ENCODE measurements around the gene RSPH10B2. TPM values are rescaled to one million over a fixed set of nuclear protein-coding genes. Genes with fewer than 3 reads are reported as not detected.
A peak's percentile ranks its signal among the peaks of the same experiment; 100 is the strongest.

The RSPH10B2 gene
- total and polyA plus RNA-seq, 2 of the 8 experiments (the other 6 are each of a cell fraction or from before 2014, with no cell fraction given) = 0.14 to 0.35 TPM

- H3K56ac ChIP-seq (replicated peaks; ENCODE audit: insufficient read length, low read depth, low read length) = peak overlapping the region; percentile 25
- no peak overlapping the region for H2AK5ac ChIP-seq (ENCODE audit: low read depth, low read length)
- peaks cover 18% of the 10 kb centered on the region for H3K79me1 ChIP-seq (ENCODE audit: low read depth, low read length)
- H3K36me3 ChIP-seq (ENCODE audit: control insufficient read depth in 2 of 4, insufficient read depth in 4 of 4, low read length in 3 of 4) = peaks cover 3 to 32% (median 18%) of the 10 kb centered on the region in 4 experiments; a peak in 7 of 8 replicates
- H4K8ac ChIP-seq (ENCODE audit: extremely low read depth, insufficient read depth, low read length) = peak overlapping the region; percentile 81
- H3K4me1 ChIP-seq (replicated peaks in 1 of 4; ENCODE audit: control insufficient read depth in 3 of 4, insufficient read depth in 4 of 4, low read length in 3 of 4) = peaks cover 0 to 4% (median 0%) of the 10 kb centered on the region in 4 experiments; a peak in 2 of 7 replicates
- H3K27ac ChIP-seq (ENCODE audit: low read depth, low read length) = peak overlapping the region; percentile 60; the same call in 1 of the 2 replicates
- H3K4me3 ChIP-seq (ENCODE audit: extremely low read depth in 1 of 4, insufficient read depth in 2 of 4, low read depth in 3 of 4, low read length in 4 of 4) = peak overlapping the region; percentile 83 to 99 (median 87)
- H3K14ac ChIP-seq (ENCODE audit: insufficient read length) = no peak overlapping the region
- H3K27me3 ChIP-seq (replicated peaks in 1 of 4; ENCODE audit: control insufficient read depth in 3 of 4, extremely low read depth in 1 of 4, insufficient read depth in 3 of 4, low read length in 3 of 4) = no peaks in the 10 kb centered on the region; a peak in 2 of 7 replicates
- no peak overlapping the region for H3K18ac ChIP-seq (ENCODE audit: extremely low read depth, low read length)
- H2BK20ac ChIP-seq (ENCODE audit: low read length) = no peak overlapping the region
- H2BK15ac ChIP-seq (ENCODE audit: low read length) = 0 out of 2 replicates have a peak overlapping the region, but pooled peaks have one; percentile 18
- H2BK120ac ChIP-seq (replicated peaks; ENCODE audit: low read depth, low read length) = no peak overlapping the region
- TF ChIP-seq HDAC2 (IDR thresholded peaks at IDR 0.05; ENCODE audit: borderline replicate concordance in 1 of 2, low read depth in 2 of 2, low read length in 2 of 2) (no peak), SIRT6 (IDR thresholded peaks at IDR 0.05; ENCODE audit: low read length) (no peak), JUND (IDR thresholded peaks at IDR 0.05; ENCODE audit: low read length) (no peak), ASH2L (IDR thresholded peaks at IDR 0.05; ENCODE audit: low read length) (peak; percentile 38), EP300 (IDR thresholded peaks at IDR 0.05; ENCODE audit: borderline replicate concordance in 1 of 2, low read depth in 2 of 2, low read length in 2 of 2) (no peak), E2F6 (IDR thresholded peaks at IDR 0.05) (no peak)
- H3K23me2 ChIP-seq (ENCODE audit: low read depth, low read length) = peaks cover 9% of the 10 kb centered on the region; the same call in 1 of the 2 replicates
- H4K5ac ChIP-seq (ENCODE audit: insufficient read length, low read depth, low read length) = no peak overlapping the region
- no peak overlapping the region for H3K4ac ChIP-seq (replicated peaks; ENCODE audit: insufficient read length, low read depth, low read length)
- no peak overlapping the region for H2BK12ac ChIP-seq (ENCODE audit: low read depth, low read length)
- 5% methylated on average over 41 of the region's 47 CpGs; no CpG with 5 or more reads in 1 of the 2 experiments for WGBS, 2 experiments (ENCODE audit: extremely low coverage in 1 of 2, insufficient coverage in 1 of 2, insufficient read length in 1 of 2, insufficient replicate concordance in 2 of 2, low coverage in 1 of 2, low lambda C conversion rate in 2 of 2, missing lambda C conversion rate in 1 of 2)
- peak overlapping the region; percentile 14; the same call in 1 of the 2 replicates for H2AFZ ChIP-seq (ENCODE audit: low read length)
- no peak overlapping the region for H3K23ac ChIP-seq (ENCODE audit: insufficient read length)
- peaks cover 32 to 47% of the 10 kb centered on the region in 2 experiments for H3K79me2 ChIP-seq (ENCODE audit: control insufficient read depth in 1 of 2, insufficient read depth in 2 of 2, low read length in 2 of 2)
- peak overlapping the region; percentile 32 for H2BK5ac ChIP-seq (ENCODE audit: low read depth, low read length)
- peaks cover 8 to 16% of the 10 kb centered on the region in 2 experiments for H3K9me3 ChIP-seq (ENCODE audit: insufficient read depth in 2 of 2, low read depth in 1 of 2, low read length in 1 of 2)
- peak overlapping the region; percentile 99 for H3K4me2 ChIP-seq (ENCODE audit: insufficient read depth in 1 of 2, low read depth in 2 of 2, low read length in 2 of 2)
- H4K20me1 ChIP-seq (replicated peaks in 1 of 2; ENCODE audit: control insufficient read depth in 1 of 2, insufficient read depth in 2 of 2, low read length in 2 of 2) = peaks cover 3 to 9% of the 10 kb centered on the region in 2 experiments
- CTCF ChIA-PET (ENCODE audit: partially characterized antibody) = no interaction called here
- H4K91ac ChIP-seq (replicated peaks; ENCODE audit: insufficient read length, low read length) = no peak overlapping the region
- no peak for FAIRE-seq
- no peak for DNase-seq (ENCODE audit: low read depth in 1 of 2, low spot score in 2 of 2)
- H3K9ac ChIP-seq (replicated peaks in 1 of 4; ENCODE audit: extremely low read depth in 1 of 4, low read depth in 3 of 4, low read length in 3 of 4) = peak overlapping the region; percentile 65 to 92 (median 82)
- POLR2A ChIA-PET (ENCODE audit: partially characterized antibody) = no interaction called here
Measured at GRCh38 chr7:6705959-6706665, 47.8 kb upstream of the RSPH10B2 start.

Measured in H1 (cell line).